ENCODE data around the gene SMO. TPM values are rescaled to one million over a fixed set of nuclear protein-coding genes. Genes with fewer than 3 reads are reported as not detected.
A peak's percentile ranks its signal among the peaks of the same experiment; 100 is the strongest.

Gene SMO
- polyA plus RNA-seq, 4 donors, result 0.54 to 23.0 (median 2.5) TPM; not detected in 1

DNA sequence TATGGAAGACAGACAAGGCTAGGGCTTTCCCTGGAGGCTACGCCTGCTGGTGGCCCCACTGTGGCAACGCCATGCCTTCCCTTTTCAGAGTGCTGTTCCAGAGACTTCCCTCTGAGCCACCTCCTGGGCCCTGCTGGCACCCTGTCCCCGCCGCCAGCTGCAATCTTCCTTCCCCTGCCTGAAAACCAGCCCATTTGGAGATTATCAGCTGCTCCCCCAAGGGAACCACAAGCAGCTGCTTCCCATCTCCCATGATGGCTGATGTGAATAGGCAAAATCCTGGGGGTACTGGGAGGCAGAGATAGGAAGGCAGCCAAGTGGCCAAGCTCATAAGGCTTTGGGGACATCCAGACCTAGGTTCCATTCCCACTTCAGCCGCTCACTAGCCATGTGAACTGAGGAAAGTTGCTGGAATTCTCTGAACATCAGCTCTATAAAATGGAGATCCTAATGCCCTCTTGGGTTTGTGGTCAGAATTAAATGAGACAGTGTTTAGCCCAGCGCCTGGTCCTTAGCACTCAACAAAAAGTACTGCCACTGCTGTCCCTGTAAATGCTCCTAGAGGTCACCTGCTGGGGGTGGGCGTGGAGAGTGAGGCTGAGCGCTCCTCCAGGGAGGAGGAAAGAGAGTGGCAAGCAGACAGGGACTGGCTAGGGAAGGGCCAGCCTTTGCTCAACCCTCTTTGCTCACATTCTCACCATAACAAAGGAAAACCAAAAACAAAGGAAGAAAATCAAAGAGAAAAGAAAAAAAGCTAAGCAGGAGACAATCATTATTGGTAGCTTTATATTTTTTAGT is 38.0 kb upstream of the SMO start:
- 76 to 83% (median 82%) methylated on average over 8 of the region's 8 CpGs for WGBS, 3 donors
- no peaks in the 10 kb centered on the region for H3K27me3 ChIP-seq (ENCODE audit: control insufficient read depth in 3 of 3, insufficient read depth in 3 of 3, low read length in 3 of 3)
- DNase-seq (no peak), FAIRE-seq (no peak)
- H3K4me3 ChIP-seq (ENCODE audit: low read depth in 1 of 3, low read length in 3 of 3), result no peak overlapping the region
- no peaks in the 10 kb centered on the region for H3K9me3 ChIP-seq (ENCODE audit: control insufficient read depth in 2 of 2, insufficient read depth in 1 of 2, low read depth in 1 of 2, low read length in 1 of 2)
- H3K36me3 ChIP-seq (ENCODE audit: control insufficient read depth in 3 of 3, insufficient read depth in 2 of 3, low read depth in 1 of 3, low read length in 3 of 3), result no peaks in the 10 kb centered on the region
- H3K27ac ChIP-seq (ENCODE audit: low read depth in 1 of 3, low read length in 2 of 3), result no peak overlapping the region
- peaks cover 0 to 5% (median 0%) of the 10 kb centered on the region in 3 donors for H3K4me1 ChIP-seq (ENCODE audit: control insufficient read depth in 3 of 3, insufficient read depth in 2 of 3, low read depth in 1 of 3, low read length in 2 of 3)

DNA sequence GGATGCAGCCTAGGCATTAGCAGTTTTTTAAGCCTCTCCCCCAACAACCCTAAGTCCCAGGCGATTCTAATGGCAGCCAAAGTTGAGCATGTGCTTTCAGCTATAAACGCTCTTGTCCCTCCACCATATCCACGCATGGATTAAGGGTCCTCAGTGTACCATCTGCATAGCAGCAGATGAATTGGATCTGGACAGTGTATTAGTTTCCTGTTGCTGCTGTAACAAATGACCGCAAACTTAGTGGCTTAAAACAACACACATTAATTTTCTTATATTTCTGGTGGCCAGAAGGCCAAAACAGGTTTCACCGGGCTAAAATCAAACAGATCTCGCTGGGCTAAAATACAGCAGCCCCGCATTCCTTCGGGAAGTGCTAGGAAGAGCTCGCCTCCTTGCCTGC is 30.8 kb upstream of the SMO start:
- no peak for DNase-seq
- Histone ChIP-seq H3K4me1 (ENCODE audit: control insufficient read depth in 3 of 3, insufficient read depth in 2 of 3, low read depth in 1 of 3, low read length in 2 of 3) (no peaks in the 10 kb centered on the region), H3K36me3 (ENCODE audit: control insufficient read depth in 3 of 3, insufficient read depth in 2 of 3, low read depth in 1 of 3, low read length in 3 of 3) (peaks cover 0 to 4% (median 0%) of the 10 kb centered on the region in 3 donors), H3K27ac (ENCODE audit: low read depth in 1 of 3, low read length in 2 of 3) (no peak overlapping the region), H3K9me3 (ENCODE audit: control insufficient read depth in 2 of 2, insufficient read depth in 1 of 2, low read depth in 1 of 2, low read length in 1 of 2) (no peaks in the 10 kb centered on the region), H3K27me3 (ENCODE audit: control insufficient read depth in 3 of 3, insufficient read depth in 3 of 3, low read length in 3 of 3) (no peaks in the 10 kb centered on the region), H3K4me3 (ENCODE audit: low read depth in 1 of 3, low read length in 3 of 3) (no peak overlapping the region)
- no peak for FAIRE-seq
- WGBS, 3 donors, result 95 to 98% (median 95%) methylated on average over 9 of the region's 9 CpGs

DNA sequence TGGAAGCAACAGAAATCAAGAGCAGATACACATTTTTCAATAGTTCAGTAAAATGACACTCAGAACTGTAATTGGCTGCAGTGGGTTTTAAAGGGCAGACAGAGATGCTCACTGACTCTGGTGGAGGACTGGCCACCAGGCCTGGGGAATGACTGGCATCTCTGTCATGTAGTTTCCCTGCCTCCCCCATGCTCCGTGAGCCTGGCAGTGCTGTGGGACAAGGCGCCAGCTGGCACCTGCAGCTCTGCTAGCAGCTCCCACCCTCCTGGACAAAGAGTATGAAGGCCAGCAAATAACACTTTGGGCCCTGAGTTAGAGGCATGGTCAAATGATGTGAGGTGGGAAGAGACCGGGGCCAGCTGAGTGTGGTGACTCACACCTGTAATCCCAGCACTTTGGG is 28.9 kb upstream of the SMO start:
- DNase-seq, result no peak
- H3K27me3 ChIP-seq (ENCODE audit: control insufficient read depth in 3 of 3, insufficient read depth in 3 of 3, low read length in 3 of 3), result no peaks in the 10 kb centered on the region
- H3K4me1 ChIP-seq (ENCODE audit: control insufficient read depth in 3 of 3, insufficient read depth in 2 of 3, low read depth in 1 of 3, low read length in 2 of 3), result no peaks in the 10 kb centered on the region
- H3K27ac ChIP-seq (ENCODE audit: low read depth in 1 of 3, low read length in 2 of 3), result no peak overlapping the region
- no peaks in the 10 kb centered on the region for H3K9me3 ChIP-seq (ENCODE audit: control insufficient read depth in 2 of 2, insufficient read depth in 1 of 2, low read depth in 1 of 2, low read length in 1 of 2)
- WGBS, 3 donors, result 93 to 97% (median 94%) methylated on average over 3 of the region's 3 CpGs
- peaks cover 0 to 5% (median 0%) of the 10 kb centered on the region in 3 donors for H3K36me3 ChIP-seq (ENCODE audit: control insufficient read depth in 3 of 3, insufficient read depth in 2 of 3, low read depth in 1 of 3, low read length in 3 of 3)
- FAIRE-seq, result no peak
- H3K4me3 ChIP-seq (ENCODE audit: low read depth in 1 of 3, low read length in 3 of 3), result no peak overlapping the region

DNA sequence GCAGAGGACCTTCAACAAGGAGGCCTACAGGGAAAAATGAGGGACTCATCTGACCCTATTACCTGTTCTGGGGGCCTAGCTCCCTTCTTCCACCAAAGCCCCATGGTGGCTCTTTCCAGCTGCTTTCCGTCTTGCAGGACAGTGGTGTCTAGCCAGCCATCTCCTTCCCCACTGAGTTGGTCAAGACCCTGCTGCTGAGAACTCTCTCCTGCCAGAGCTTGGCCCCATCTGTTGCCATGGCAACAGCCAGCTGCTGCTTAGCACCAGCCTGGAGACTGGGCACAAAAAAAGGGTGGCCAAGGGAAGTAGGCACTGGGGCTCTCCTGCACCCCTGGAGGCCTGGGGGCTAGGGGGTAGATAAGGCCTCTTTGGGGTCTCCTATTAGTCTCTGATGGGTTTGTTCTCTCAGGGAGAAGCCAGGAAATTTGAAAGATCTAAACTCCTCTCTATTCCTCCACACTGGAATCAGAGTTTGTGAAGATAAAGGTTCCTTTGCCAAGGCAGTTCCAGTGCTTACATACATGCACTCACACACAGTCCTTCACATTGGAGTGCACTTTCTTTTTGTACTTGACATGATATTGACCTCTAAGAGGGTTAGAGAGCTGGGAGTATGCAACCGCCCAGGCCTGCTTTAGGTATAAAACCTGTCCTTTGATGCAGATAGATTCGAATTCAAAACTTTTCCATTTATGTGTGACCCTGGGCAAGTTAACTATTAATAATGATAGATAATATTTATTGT is 28.1 kb upstream of the SMO start:
- Histone ChIP-seq H3K27me3 (ENCODE audit: control insufficient read depth in 3 of 3, insufficient read depth in 3 of 3, low read length in 3 of 3) (no peaks in the 10 kb centered on the region), H3K4me1 (ENCODE audit: control insufficient read depth in 3 of 3, insufficient read depth in 2 of 3, low read depth in 1 of 3, low read length in 2 of 3) (no peaks in the 10 kb centered on the region), H3K36me3 (ENCODE audit: control insufficient read depth in 3 of 3, insufficient read depth in 2 of 3, low read depth in 1 of 3, low read length in 3 of 3) (peaks cover 0 to 5% (median 0%) of the 10 kb centered on the region in 3 donors), H3K4me3 (ENCODE audit: low read depth in 1 of 3, low read length in 3 of 3) (no peak overlapping the region), H3K9me3 (ENCODE audit: control insufficient read depth in 2 of 2, insufficient read depth in 1 of 2, low read depth in 1 of 2, low read length in 1 of 2) (no peaks in the 10 kb centered on the region), H3K27ac (ENCODE audit: low read depth in 1 of 3, low read length in 2 of 3) (no peak overlapping the region)
- 70 to 85% (median 76%) methylated on average over 3 of the region's 3 CpGs for WGBS, 3 donors
- DNase-seq (no peak), FAIRE-seq (no peak)

DNA sequence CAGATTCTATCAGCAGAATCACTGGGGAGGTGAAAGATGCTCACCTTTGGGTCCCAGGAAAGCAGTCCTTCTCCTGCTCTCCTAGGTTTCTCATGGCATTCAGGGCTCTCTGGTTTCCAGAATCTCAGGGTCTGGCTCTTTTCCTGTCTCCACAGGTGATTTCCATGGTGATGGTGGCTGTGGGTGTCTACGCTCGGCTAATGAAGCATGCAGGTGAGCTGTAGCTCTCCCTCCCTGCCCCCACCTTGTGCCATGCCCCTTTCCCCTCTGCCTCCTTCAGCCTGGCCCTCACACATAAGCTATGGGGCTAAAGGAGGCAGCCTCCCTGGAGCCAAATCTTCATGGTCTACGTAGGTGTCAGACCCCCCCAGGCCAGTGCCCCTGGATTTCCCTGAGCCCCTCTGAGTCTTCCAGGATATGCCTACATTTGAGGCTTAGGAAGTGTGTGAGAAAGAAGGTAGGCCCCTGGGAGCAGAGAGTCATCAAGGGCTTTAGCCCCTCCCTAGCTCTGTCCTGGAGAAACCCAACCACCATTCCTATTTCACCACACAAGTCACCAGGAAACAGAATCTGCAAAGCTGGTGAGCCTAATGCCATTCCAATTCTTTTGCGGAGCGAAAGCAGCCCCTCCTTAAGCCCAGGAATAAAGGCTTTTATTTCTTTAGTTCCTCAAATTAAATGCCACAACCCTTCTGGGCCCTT is 26.8 kb upstream of the SMO start:
- 84 to 95% (median 85%) methylated on average over 5 of the region's 5 CpGs for WGBS, 3 donors
- Histone ChIP-seq H3K4me1 (ENCODE audit: control insufficient read depth in 3 of 3, insufficient read depth in 2 of 3, low read depth in 1 of 3, low read length in 2 of 3) (no peaks in the 10 kb centered on the region), H3K27ac (ENCODE audit: low read depth in 1 of 3, low read length in 2 of 3) (no peak overlapping the region), H3K27me3 (ENCODE audit: control insufficient read depth in 3 of 3, insufficient read depth in 3 of 3, low read length in 3 of 3) (no peaks in the 10 kb centered on the region), H3K36me3 (ENCODE audit: control insufficient read depth in 3 of 3, insufficient read depth in 2 of 3, low read depth in 1 of 3, low read length in 3 of 3) (peaks cover 0 to 6% (median 0%) of the 10 kb centered on the region in 3 donors), H3K4me3 (ENCODE audit: low read depth in 1 of 3, low read length in 3 of 3) (no peak overlapping the region), H3K9me3 (ENCODE audit: control insufficient read depth in 2 of 2, insufficient read depth in 1 of 2, low read depth in 1 of 2, low read length in 1 of 2) (no peaks in the 10 kb centered on the region)
- DNase-seq (no peak), FAIRE-seq (no peak)

DNA sequence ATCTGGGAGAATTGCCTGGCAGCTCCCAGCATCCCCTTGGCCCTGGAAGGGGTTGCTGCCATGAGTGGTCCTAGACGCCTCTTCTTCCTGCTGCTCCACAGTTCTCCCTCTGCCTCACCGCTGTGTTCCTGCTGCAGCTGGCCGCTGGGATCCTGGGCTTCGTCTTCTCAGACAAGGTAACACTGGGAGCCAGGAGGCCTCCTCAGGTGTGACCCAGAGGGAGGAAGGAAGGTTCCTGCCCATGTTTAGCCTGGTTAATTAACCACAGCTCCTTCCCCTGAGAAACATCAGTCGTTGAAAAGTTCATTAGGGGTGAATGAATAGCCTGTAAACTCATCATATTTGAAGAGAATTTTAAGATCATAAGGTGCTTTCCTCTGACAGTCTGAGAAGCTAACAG is 25.7 kb upstream of the SMO start:
- FAIRE-seq (no peak), DNase-seq (no peak)
- Histone ChIP-seq H3K4me1 (ENCODE audit: control insufficient read depth in 3 of 3, insufficient read depth in 2 of 3, low read depth in 1 of 3, low read length in 2 of 3) (no peaks in the 10 kb centered on the region), H3K9me3 (ENCODE audit: control insufficient read depth in 2 of 2, insufficient read depth in 1 of 2, low read depth in 1 of 2, low read length in 1 of 2) (no peaks in the 10 kb centered on the region), H3K36me3 (ENCODE audit: control insufficient read depth in 3 of 3, insufficient read depth in 2 of 3, low read depth in 1 of 3, low read length in 3 of 3) (peaks cover 0 to 11% (median 0%) of the 10 kb centered on the region in 3 donors), H3K27ac (ENCODE audit: low read depth in 1 of 3, low read length in 2 of 3) (no peak overlapping the region), H3K27me3 (ENCODE audit: control insufficient read depth in 3 of 3, insufficient read depth in 3 of 3, low read length in 3 of 3) (no peaks in the 10 kb centered on the region), H3K4me3 (ENCODE audit: low read depth in 1 of 3, low read length in 3 of 3) (no peak overlapping the region)
- 77 to 87% (median 84%) methylated on average over 5 of the region's 5 CpGs for WGBS, 3 donors

DNA sequence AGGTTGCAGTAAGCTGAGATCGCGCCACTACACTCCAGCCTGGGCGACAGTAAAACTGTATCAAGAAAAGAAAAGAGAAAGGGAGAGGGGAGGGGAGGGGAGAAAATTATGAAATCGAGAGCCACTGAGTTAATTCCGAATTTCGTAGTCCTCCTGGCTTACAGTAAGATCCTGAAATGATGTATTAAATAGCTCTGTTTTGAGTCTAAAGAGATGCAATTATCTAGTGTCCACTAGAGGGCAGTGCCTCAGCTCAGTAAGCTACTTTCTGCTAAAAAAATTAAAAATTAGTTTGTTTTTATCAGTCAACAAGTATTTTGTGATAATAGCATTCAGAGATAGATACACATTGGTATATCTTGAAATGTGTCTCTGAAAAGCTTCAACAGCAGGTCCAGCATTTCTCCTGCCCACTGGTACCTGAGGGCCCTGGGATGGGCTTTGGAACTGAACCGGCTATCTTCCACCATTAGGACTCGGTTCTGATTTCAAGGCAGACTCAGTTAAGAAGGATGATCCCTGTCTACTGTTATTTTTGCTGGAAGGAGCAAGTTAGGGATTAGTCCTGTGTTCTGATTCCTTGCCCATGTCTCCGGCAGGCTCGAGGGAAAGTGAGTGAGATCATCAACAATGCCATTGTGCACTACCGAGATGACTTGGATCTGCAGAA is 24.4 kb upstream of the SMO start:
- H3K27me3 ChIP-seq (ENCODE audit: control insufficient read depth in 3 of 3, insufficient read depth in 3 of 3, low read length in 3 of 3), result no peaks in the 10 kb centered on the region
- DNase-seq, result peak; percentile 29 to 62
- H3K36me3 ChIP-seq (ENCODE audit: control insufficient read depth in 3 of 3, insufficient read depth in 2 of 3, low read depth in 1 of 3, low read length in 3 of 3), result peaks cover 0 to 11% (median 0%) of the 10 kb centered on the region in 3 donors
- no peak for FAIRE-seq
- H3K4me1 ChIP-seq (ENCODE audit: control insufficient read depth in 3 of 3, insufficient read depth in 2 of 3, low read depth in 1 of 3, low read length in 2 of 3), result peaks cover 0 to 3% (median 0%) of the 10 kb centered on the region in 3 donors
- no peak overlapping the region for H3K4me3 ChIP-seq (ENCODE audit: low read depth in 1 of 3, low read length in 3 of 3)
- H3K27ac ChIP-seq (ENCODE audit: low read depth in 1 of 3, low read length in 2 of 3), result no peak overlapping the region
- no peaks in the 10 kb centered on the region for H3K9me3 ChIP-seq (ENCODE audit: control insufficient read depth in 2 of 2, insufficient read depth in 1 of 2, low read depth in 1 of 2, low read length in 1 of 2)
- 59 to 62% (median 60%) methylated on average over 11 of the region's 11 CpGs for WGBS, 3 donors

DNA sequence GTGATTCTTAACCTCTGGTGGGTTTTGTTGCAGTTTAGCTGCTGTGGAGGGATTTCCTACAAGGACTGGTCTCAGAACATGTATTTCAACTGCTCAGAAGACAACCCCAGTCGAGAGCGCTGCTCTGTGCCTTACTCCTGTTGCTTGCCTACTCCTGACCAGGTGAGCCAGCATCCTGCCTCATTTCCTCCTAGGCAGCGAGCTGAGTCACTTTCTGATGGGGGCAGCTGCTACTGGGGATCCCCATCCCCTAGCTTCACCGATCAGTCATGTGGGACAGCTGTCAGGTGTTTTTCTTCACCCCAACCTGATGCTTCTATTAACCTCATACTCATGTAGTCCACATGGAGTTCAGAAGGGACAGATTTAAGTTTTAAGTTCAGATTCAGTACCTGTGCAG is 21.7 kb upstream of the SMO start:
- H3K4me1 ChIP-seq (ENCODE audit: control insufficient read depth in 3 of 3, insufficient read depth in 2 of 3, low read depth in 1 of 3, low read length in 2 of 3), result peaks cover 0 to 10% (median 4%) of the 10 kb centered on the region in 3 donors
- FAIRE-seq, result no peak
- H3K27ac ChIP-seq (ENCODE audit: low read depth in 1 of 3, low read length in 2 of 3), result no peak overlapping the region
- 74 to 85% (median 80%) methylated on average over 4 of the region's 4 CpGs for WGBS, 3 donors
- no peaks in the 10 kb centered on the region for H3K9me3 ChIP-seq (ENCODE audit: control insufficient read depth in 2 of 2, insufficient read depth in 1 of 2, low read depth in 1 of 2, low read length in 1 of 2)
- H3K27me3 ChIP-seq (ENCODE audit: control insufficient read depth in 3 of 3, insufficient read depth in 3 of 3, low read length in 3 of 3), result no peaks in the 10 kb centered on the region
- H3K4me3 ChIP-seq (ENCODE audit: low read depth in 1 of 3, low read length in 3 of 3), result no peak overlapping the region
- peaks cover 0 to 11% (median 0%) of the 10 kb centered on the region in 3 donors for H3K36me3 ChIP-seq (ENCODE audit: control insufficient read depth in 3 of 3, insufficient read depth in 2 of 3, low read depth in 1 of 3, low read length in 3 of 3)
- no peak for DNase-seq

All from small intestine (tissue), 7 donors.